AG04449 (cell line): ENCODE results near the gene FOXL2NB.

Experiments
- CTCF ChIA-PET: fragments of 350-600 bp; formaldehyde crosslinking; extraction: SDS; loops from one replicate; lab custom pipeline; 2021; ENCODE audit warnings: antibody characterized with exemption; lab: Yijun Ruan, JAX
- POLR2A ChIA-PET: fragments of 400-600, 350-600 bp; formaldehyde crosslinking; extraction: SDS; loops from one replicate; lab custom pipeline; 2020; ENCODE audit warnings: antibody characterized with exemption, inconsistent platforms; lab: Yijun Ruan, JAX
- DNase-seq: peaks from one replicate; pipeline ENCODE4 v3.0.0-alpha.2; 2010; ENCODE audit warnings: low read depth, low spot score
- H3K4me3 ChIP-seq: 2 replicates; pipeline ENCODE4 v1.5.1; 2011; ENCODE audit warnings: low read depth, mild to moderate bottlenecking, control low read depth, low read length
- TF ChIP-seq, protein P1 (sequence below): IDR thresholded peaks from one replicate; pipeline ENCODE4 v1.5.1; 2011; ENCODE audit warnings: mild to moderate bottlenecking, moderate library complexity, low read length, control low read depth, inconsistent platforms; ENCODE audit not compliant: insufficient read depth; ENCODE audit errors: missing control alignments

The FOXL2NB gene

DNA sequence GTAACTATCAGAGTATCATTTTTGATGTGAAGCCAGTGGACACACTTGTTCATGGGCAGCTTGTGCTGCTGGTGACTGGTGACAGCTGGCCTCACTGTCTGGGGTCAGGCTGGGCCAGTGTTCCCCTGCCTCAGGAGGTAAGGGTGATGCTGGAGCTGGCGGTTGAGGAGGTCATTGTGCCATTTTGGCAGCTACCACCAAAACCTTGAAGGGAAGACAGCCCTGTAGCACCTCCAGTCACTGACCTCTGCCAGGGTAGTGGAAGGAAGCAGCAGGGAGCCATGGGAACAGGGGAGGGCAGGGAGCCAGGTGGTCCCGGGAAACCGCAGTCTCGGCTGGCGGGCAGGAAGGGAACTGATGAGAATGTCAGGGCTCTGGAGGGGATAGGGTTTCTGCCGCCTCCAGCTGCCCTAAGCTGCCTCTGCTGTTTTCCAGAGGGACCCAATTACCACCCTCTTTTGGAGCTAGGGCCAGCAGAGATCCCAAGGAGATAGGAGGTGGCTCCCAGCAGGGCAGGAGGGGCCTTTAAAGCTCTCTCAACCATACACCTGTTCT is 24.8 kb downstream of the FOXL2NB start:
- no peak overlapping the region for H3K4me3 ChIP-seq
- no peak for DNase-seq
- TF ChIP-seq, protein P1, sequence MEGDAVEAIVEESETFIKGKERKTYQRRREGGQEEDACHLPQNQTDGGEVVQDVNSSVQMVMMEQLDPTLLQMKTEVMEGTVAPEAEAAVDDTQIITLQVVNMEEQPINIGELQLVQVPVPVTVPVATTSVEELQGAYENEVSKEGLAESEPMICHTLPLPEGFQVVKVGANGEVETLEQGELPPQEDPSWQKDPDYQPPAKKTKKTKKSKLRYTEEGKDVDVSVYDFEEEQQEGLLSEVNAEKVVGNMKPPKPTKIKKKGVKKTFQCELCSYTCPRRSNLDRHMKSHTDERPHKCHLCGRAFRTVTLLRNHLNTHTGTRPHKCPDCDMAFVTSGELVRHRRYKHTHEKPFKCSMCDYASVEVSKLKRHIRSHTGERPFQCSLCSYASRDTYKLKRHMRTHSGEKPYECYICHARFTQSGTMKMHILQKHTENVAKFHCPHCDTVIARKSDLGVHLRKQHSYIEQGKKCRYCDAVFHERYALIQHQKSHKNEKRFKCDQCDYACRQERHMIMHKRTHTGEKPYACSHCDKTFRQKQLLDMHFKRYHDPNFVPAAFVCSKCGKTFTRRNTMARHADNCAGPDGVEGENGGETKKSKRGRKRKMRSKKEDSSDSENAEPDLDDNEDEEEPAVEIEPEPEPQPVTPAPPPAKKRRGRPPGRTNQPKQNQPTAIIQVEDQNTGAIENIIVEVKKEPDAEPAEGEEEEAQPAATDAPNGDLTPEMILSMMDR: no peak
- CTCF ChIA-PET: interaction anchor here (1.0 to 2.6 kb wide), 4 partner anchors 8 to 140 kb away, joined by 3 to 10 read pairs (median 3); no protein-coding TSS in a partner anchor
- POLR2A ChIA-PET: no interaction called here

DNA sequence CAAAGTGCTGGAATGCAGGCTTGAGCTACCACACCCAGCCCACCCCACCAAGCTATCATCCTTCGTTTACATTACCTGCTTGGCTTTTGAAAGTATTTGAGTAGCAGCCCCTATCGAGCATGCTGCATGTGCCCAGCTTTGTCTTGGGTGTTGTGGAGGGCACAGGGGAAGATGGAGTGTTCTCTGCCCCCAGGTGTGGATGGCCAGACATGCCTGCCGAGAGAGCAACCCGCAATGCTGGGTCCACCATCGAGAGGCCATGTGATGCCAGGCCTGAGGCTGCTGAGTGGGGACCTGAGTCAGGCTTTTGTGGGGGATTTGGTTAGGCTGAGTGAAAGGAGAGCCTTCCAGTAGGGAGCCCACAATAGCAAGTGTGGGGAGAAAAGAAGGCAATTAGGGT is 25.9 kb downstream of the FOXL2NB start:
- no peak overlapping the region for H3K4me3 ChIP-seq
- no peak for DNase-seq
- POLR2A ChIA-PET: no interaction called here
- CTCF ChIA-PET: interaction anchor here (1.0 to 1.1 kb wide), 2 partner anchors 8 to 21 kb away, joined by 3 read pairs; no protein-coding TSS in a partner anchor
- TF ChIP-seq, protein P1: no peak

DNA sequence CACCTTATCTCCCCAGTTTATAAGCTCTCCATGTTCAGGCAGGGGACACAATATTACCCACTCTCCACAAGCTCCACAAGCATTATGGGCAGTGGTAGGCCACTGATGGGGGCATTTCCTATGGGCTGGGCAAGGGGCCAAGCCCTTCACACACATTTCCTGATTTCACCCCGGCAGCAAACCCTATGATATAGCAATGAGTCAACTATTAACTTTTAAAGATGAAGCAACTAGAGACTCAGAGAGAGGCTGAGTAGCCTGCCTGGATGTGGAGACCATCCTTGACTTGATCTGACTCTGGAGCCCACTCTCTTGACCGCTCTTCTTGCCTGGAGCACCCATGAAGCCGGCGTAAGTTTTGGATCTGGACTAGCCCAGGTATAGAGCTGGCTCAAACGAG is 27.4 kb downstream of the FOXL2NB start:
- TF ChIP-seq, protein P1: no peak
- no peak for DNase-seq
- no peak overlapping the region for H3K4me3 ChIP-seq
- ChIA-PET POLR2A (no interaction called here), CTCF (interaction anchor here (1.2 to 1.6 kb wide), 2 partner anchors 38 to 51 kb away, joined by 3 to 4 read pairs; no protein-coding TSS in a partner anchor)

DNA sequence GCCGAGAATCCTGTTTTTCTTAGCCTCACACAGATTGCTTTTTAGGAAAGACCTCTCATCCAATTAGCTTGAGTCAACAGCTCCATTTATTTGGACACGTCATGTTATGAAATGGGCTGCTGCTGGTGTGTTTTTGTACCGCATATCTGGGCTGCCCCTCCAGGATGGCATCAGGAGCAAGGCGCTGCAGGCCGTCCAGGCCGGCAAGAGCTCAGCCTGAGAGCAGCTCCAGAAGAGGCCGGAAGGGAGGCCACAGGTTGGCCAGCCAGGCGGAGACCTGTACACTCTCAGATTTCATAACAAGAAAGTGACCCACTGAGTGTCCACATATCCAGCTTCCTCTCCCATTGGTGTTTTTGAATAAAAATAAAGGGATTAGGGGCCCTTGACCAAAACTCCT is 28.3 kb downstream of the FOXL2NB start:
- ChIA-PET POLR2A (no interaction called here), CTCF (interaction anchor here (1.2 to 1.6 kb wide), 2 partner anchors 39 to 52 kb away, joined by 3 to 4 read pairs; no protein-coding TSS in a partner anchor)
- no peak for DNase-seq
- H3K4me3 ChIP-seq: no peak overlapping the region
- TF ChIP-seq, protein P1: no peak

DNA sequence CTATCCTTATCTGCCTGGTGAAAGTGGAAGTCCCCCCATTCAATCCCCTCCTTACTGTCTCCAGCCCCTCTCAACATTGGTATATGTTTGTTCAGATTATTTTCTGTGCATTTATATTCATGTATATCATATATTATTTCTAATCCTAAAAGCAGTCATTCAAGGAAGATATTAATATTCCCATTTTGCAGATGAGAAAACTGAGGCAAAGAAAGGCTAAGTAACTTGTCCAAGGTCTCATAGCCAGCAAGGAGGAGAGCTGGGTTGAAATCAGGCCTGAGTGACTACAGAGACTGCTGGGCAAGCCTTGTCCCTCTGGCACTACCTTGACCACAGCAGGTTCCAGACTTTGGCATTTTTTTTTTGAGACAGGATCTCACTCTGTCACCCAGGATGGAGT is 29.0 kb downstream of the FOXL2NB start:
- TF ChIP-seq, protein P1: no peak
- CTCF ChIA-PET: interaction anchor here (1.6 kb wide), 1 partner anchor 40 kb away, joined by 4 read pairs; no protein-coding TSS in a partner anchor
- no peak for DNase-seq
- no peak overlapping the region for H3K4me3 ChIP-seq
- POLR2A ChIA-PET: no interaction called here

DNA sequence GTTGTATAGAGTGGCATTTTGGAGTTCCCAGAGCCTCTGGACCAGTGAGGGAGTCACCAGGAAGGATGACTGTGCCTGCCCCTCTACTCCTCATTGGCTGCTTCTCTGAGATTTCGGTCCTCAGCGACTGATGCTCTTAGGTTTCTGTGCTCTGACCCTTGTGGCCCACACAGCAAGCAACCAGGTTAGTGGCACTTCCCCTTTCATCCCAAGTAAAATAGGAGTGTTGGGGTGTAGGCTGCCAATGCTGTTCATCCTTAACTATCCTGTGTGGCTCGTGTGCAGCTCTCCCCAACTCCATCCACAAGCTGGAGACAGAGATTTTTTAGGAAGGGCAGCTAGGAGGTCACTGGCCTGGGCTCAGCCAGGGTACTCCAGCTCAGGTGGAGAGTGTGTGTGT is 37.8 kb downstream of the FOXL2NB start:
- TF ChIP-seq, protein P1: no peak
- ChIA-PET POLR2A (no interaction called here), CTCF (interaction anchor here (5.6 kb wide), 1 partner anchor 48 kb away, joined by 35 read pairs; no protein-coding TSS in a partner anchor)
- DNase-seq: no peak
- no peak overlapping the region for H3K4me3 ChIP-seq
